ENCODE results near the gene DEFB118.

Gene DEFB118

DNA sequence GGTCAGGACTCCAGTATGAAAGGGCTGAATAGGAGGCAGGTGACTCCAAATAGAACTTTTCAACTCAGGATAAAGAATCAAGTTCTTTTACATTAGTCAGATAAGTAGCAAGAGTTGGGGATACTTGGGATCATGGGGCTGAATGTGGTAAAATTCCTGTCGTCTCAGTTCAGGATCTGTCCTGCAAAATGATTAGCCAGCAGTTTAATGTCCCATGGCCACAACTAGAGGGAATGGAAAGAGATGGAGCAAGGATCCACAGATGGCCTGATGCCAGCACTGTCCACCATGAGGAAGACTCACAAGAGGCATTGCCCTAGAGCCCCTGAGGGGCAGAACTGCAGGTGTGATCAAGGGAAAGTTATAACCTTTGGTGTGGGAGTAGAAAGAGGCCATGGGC lies 35.5 kb downstream of the DEFB118 start:
- H3K4me3 ChIP-seq (ENCODE audit: insufficient read depth, low read depth, low read length), result no peak overlapping the region
- H3K27me3 ChIP-seq (ENCODE audit: control insufficient read depth, insufficient read depth, low read length, poor library complexity, severe bottlenecking), result no peaks in the 10 kb centered on the region
- H3K36me3 ChIP-seq (ENCODE audit: control insufficient read depth, insufficient read depth, low read length), result no peaks in the 10 kb centered on the region
- no peak overlapping the region for H3K27ac ChIP-seq (ENCODE audit: insufficient read depth, low read depth, low read length, poor library complexity, severe bottlenecking)
- 64 to 69% methylated on average over 1 of the region's 1 CpG for WGBS, 2 experiments
- peaks cover 22% of the 10 kb centered on the region for H3K9me3 ChIP-seq (ENCODE audit: control insufficient read depth, low read length)
- no peaks in the 10 kb centered on the region for H3K4me1 ChIP-seq (ENCODE audit: control insufficient read depth, insufficient read depth, low read length)

GRCh38 chr20:31406115-31406514 lies 37.7 kb downstream of the DEFB118 start, which contains the start of gene DEFB121:
Gene DEFB121 (minus strand): TSS chr20:31406215. CDS start chr20:31406152, 63 bp downstream.
- H3K4me3 ChIP-seq (ENCODE audit: insufficient read depth, low read depth, low read length), result no peak within 1 kb of the TSS
- no peak within 1 kb of the TSS for H3K27ac ChIP-seq (ENCODE audit: insufficient read depth, low read depth, low read length, poor library complexity, severe bottlenecking)
- H3K4me1 ChIP-seq (ENCODE audit: control insufficient read depth, insufficient read depth, low read length), result no peaks in the 10 kb centered on the region
- 45 to 50% methylated on average over 3 of the region's 3 CpGs for WGBS, 2 experiments
- no peaks in the 10 kb centered on the region for H3K27me3 ChIP-seq (ENCODE audit: control insufficient read depth, insufficient read depth, low read length, poor library complexity, severe bottlenecking)
- peaks cover 22% of the 10 kb centered on the region for H3K9me3 ChIP-seq (ENCODE audit: control insufficient read depth, low read length)
- H3K36me3 ChIP-seq (ENCODE audit: control insufficient read depth, insufficient read depth, low read length), result no peaks in the 10 kb centered on the region

DNA sequence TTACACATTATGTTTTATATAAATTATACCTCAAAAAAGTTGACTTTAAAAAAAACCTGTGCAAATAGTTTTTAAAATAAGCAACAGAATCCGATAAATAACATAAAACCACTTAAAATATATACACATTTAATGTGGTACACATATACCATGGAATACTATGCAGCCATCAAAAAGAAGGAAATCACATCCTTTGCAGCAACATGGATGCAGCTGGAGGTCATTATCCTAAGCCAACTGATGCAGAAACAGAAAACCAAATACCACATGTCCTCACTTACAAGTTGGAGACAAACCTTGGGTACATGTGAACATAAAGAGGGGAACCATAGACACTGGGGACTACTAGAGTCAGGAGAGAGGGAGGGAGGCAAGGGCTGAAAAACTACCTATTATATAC lies 41.6 kb downstream of the DEFB118 start:
- H3K27ac ChIP-seq (ENCODE audit: insufficient read depth, low read depth, low read length, poor library complexity, severe bottlenecking), result no peak overlapping the region
- no peaks in the 10 kb centered on the region for H3K4me1 ChIP-seq (ENCODE audit: control insufficient read depth, insufficient read depth, low read length)
- 100% methylated on average over 1 of the region's 1 CpG; no CpG with 5 or more reads in 1 of the 2 experiments for WGBS, 2 experiments
- peaks cover 11% of the 10 kb centered on the region for H3K9me3 ChIP-seq (ENCODE audit: control insufficient read depth, low read length)
- H3K36me3 ChIP-seq (ENCODE audit: control insufficient read depth, insufficient read depth, low read length), result no peaks in the 10 kb centered on the region
- H3K4me3 ChIP-seq (ENCODE audit: insufficient read depth, low read depth, low read length), result no peak overlapping the region
- no peaks in the 10 kb centered on the region for H3K27me3 ChIP-seq (ENCODE audit: control insufficient read depth, insufficient read depth, low read length, poor library complexity, severe bottlenecking)

- H3K9me3 ChIP-seq (ENCODE audit: control insufficient read depth, low read length), result peaks cover 11% of the 10 kb centered on the region
- H3K4me3 ChIP-seq (ENCODE audit: insufficient read depth, low read depth, low read length), result no peak overlapping the region
- no peaks in the 10 kb centered on the region for H3K27me3 ChIP-seq (ENCODE audit: control insufficient read depth, insufficient read depth, low read length, poor library complexity, severe bottlenecking)
- WGBS, 2 experiments, result 65 to 73% methylated on average over 6 of the region's 6 CpGs
- no peaks in the 10 kb centered on the region for H3K36me3 ChIP-seq (ENCODE audit: control insufficient read depth, insufficient read depth, low read length)
- H3K4me1 ChIP-seq (ENCODE audit: control insufficient read depth, insufficient read depth, low read length), result no peaks in the 10 kb centered on the region
- no peak overlapping the region for H3K27ac ChIP-seq (ENCODE audit: insufficient read depth, low read depth, low read length, poor library complexity, severe bottlenecking)
Observed at GRCh38 chr20:31414381-31414780, 46.0 kb downstream of the DEFB118 start.

GRCh38 chr20:31415653-31416052 lies 47.3 kb downstream of the DEFB118 start:
- H3K36me3 ChIP-seq (ENCODE audit: control insufficient read depth, insufficient read depth, low read length), result no peaks in the 10 kb centered on the region
- WGBS, 2 experiments, result 90 to 92% methylated on average over 2 of the region's 2 CpGs
- H3K9me3 ChIP-seq (ENCODE audit: control insufficient read depth, low read length), result peaks cover 16% of the 10 kb centered on the region
- H3K4me3 ChIP-seq (ENCODE audit: insufficient read depth, low read depth, low read length), result no peak overlapping the region
- no peak overlapping the region for H3K27ac ChIP-seq (ENCODE audit: insufficient read depth, low read depth, low read length, poor library complexity, severe bottlenecking)
- H3K4me1 ChIP-seq (ENCODE audit: control insufficient read depth, insufficient read depth, low read length), result no peaks in the 10 kb centered on the region
- H3K27me3 ChIP-seq (ENCODE audit: control insufficient read depth, insufficient read depth, low read length, poor library complexity, severe bottlenecking), result no peaks in the 10 kb centered on the region

DNA sequence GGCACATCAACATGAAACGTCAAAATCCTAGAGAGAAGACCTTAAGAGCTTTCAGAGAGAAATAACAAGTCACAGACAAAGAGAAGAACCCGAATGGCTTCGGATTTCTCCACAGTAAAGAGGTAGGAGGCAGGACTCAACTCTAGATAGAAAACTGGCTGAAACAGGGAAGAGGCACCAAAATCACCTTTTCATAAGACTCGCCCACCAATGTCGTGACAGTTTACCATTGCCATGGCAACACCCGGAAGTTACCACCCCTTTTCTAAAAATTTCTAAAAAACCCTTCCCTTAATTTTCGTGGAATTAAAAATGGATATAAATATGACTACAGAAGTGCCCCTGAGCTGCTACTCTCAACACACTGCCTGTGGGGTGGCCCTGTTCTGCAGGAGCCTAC lies 49.9 kb downstream of the DEFB118 start:
- Histone ChIP-seq H3K4me1 (ENCODE audit: control insufficient read depth, insufficient read depth, low read length) (no peaks in the 10 kb centered on the region), H3K27me3 (ENCODE audit: control insufficient read depth, insufficient read depth, low read length, poor library complexity, severe bottlenecking) (no peaks in the 10 kb centered on the region), H3K36me3 (ENCODE audit: control insufficient read depth, insufficient read depth, low read length) (no peaks in the 10 kb centered on the region), H3K27ac (ENCODE audit: insufficient read depth, low read depth, low read length, poor library complexity, severe bottlenecking) (no peak overlapping the region), H3K9me3 (ENCODE audit: control insufficient read depth, low read length) (peaks cover 16% of the 10 kb centered on the region), H3K4me3 (ENCODE audit: insufficient read depth, low read depth, low read length) (no peak overlapping the region)
- WGBS, 2 experiments, result 68 to 84% methylated on average over 6 to 7 of the region's 7 CpGs
